ENCODE data around the gene TXNRD1. TPM values are rescaled to one million over a fixed set of nuclear protein-coding genes. Genes with fewer than 3 reads are reported as not detected.

The TXNRD1 gene
- total and polyA plus RNA-seq, 5 donors from 2014 or later: 26.5 to 47.7 (median 34.2) TPM

DNA sequence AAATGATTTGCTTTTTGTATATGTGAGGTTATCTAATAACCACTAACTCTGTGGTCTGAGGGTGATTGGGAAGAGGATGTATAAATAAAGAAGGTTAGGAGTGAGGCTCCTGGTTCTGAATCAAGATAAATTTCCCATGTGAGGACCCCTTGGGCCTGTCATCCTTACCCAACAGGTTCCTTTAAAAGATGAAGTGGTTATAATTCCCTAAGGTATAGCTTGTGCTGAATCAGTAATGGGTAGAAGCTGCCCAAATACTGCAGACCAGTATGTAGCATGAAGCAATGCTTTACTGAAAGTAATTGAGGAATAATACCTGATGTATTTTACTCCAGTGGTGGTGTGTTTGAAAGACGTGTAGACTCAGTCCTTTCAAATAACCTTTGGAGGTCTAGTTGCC is 96.6 kb downstream of the TXNRD1 start:
- Mint-ChIP-seq H3K27me3 (no peaks in the 10 kb centered on the region), H3K4me1 (peaks cover 16 to 33% (median 20%) of the 10 kb centered on the region in 4 donors), H3K27ac (no peak overlapping the region), H3K36me3 (peaks cover 31% of the 10 kb centered on the region), H3K9me3 (no peaks in the 10 kb centered on the region), H3K4me3 (no peak overlapping the region)
- Histone ChIP-seq H3K9me3 (ENCODE audit: control insufficient read depth in 2 of 2, low read length in 2 of 2) (no peaks in the 10 kb centered on the region), H3K36me3 (ENCODE audit: control insufficient read depth, insufficient read depth, low read length) (peaks cover 50% of the 10 kb centered on the region), H3K27ac (ENCODE audit: insufficient read depth, low read length, poor library complexity, severe bottlenecking) (no peak overlapping the region), H3K4me3 (ENCODE audit: low read depth, low read length) (no peak overlapping the region), H3K27me3 (ENCODE audit: control insufficient read depth, insufficient read depth, low read length) (no peaks in the 10 kb centered on the region), H3K4me1 (ENCODE audit: control insufficient read depth, insufficient read depth, low read length, poor library complexity, severe bottlenecking) (no peaks in the 10 kb centered on the region)
- DNase-seq: no peak
- ATAC-seq (ENCODE audit: low read depth in 2 of 2): no peak

DNA sequence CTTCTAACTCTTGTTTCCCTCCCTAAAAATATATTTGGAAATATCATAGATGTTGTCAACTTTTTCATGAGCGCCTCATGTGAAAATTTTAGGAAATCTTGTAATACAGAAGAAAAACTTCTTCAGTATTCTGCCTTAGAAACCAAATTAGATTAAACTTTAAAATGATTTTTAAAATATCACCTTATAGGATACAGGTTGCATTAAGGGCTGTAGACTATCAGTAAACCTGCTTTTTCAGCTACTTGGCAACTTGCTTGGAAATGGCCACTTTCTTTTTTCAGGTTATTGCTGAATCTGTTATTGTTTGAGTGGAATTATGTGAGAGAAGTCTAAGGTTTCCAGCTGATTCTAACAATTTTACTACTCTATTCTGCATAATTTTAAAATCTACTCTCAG is 97.1 kb downstream of the TXNRD1 start:
- DNase-seq: no peak
- H3K36me3 Mint-ChIP-seq: peaks cover 31% of the 10 kb centered on the region

DNA sequence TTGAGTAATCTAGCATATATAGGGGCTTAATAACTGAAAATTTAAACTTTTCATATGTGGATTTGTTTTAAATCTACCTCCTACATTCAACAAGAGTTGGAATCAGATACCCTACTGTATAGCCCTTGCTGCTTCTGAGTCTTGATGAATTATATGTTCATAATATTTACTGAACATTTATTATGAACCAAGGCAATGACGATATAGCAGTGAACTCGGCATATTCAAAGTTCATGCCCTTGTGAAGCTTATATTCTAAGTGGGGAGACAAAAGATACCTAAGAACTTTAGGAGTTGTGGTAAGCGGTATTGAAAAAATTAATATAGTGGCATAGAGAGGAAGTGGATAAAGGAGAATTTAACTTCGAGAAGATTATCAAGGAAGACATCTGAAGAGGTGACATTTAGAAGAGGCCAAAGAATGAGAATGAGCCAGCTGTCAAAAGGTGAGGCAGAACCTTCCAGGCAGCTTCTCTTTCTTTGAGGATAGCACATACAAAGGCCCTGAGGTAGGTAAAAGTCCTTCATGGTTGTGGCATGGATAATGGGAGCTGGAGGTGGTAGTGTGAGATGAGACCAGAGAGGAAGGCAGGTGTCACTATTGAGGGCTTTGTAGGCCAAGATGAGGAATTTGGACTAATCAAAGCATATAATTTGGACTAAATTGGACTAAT is 98.1 kb downstream of the TXNRD1 start:
- DNase-seq (no peak), ATAC-seq (ENCODE audit: low read depth in 2 of 2) (no peak)
- Mint-ChIP-seq H3K27ac (peak overlapping the region in 1 of 3 donors; percentile 80), H3K27me3 (no peaks in the 10 kb centered on the region), H3K4me3 (no peak overlapping the region), H3K36me3 (peaks cover 31% of the 10 kb centered on the region), H3K4me1 (peaks cover 10 to 25% (median 15%) of the 10 kb centered on the region in 4 donors), H3K9me3 (no peaks in the 10 kb centered on the region)
- Histone ChIP-seq H3K36me3 (ENCODE audit: control insufficient read depth, insufficient read depth, low read length) (peaks cover 55% of the 10 kb centered on the region), H3K27ac (ENCODE audit: insufficient read depth, low read length, poor library complexity, severe bottlenecking) (no peak overlapping the region), H3K27me3 (ENCODE audit: control insufficient read depth, insufficient read depth, low read length) (no peaks in the 10 kb centered on the region), H3K4me1 (ENCODE audit: control insufficient read depth, insufficient read depth, low read length, poor library complexity, severe bottlenecking) (no peaks in the 10 kb centered on the region), H3K4me3 (ENCODE audit: low read depth, low read length) (no peak overlapping the region), H3K9me3 (ENCODE audit: control insufficient read depth in 2 of 2, low read length in 2 of 2) (no peaks in the 10 kb centered on the region)

More for the DNA sequence above, 97.1 kb downstream of the TXNRD1 start:
- Histone ChIP-seq H3K9me3 (ENCODE audit: control insufficient read depth in 2 of 2, low read length in 2 of 2) (no peaks in the 10 kb centered on the region), H3K4me1 (ENCODE audit: control insufficient read depth, insufficient read depth, low read length, poor library complexity, severe bottlenecking) (no peaks in the 10 kb centered on the region), H3K36me3 (ENCODE audit: control insufficient read depth, insufficient read depth, low read length) (peaks cover 51% of the 10 kb centered on the region), H3K4me3 (ENCODE audit: low read depth, low read length) (no peak overlapping the region), H3K27ac (ENCODE audit: insufficient read depth, low read length, poor library complexity, severe bottlenecking) (no peak overlapping the region), H3K27me3 (ENCODE audit: control insufficient read depth, insufficient read depth, low read length) (no peaks in the 10 kb centered on the region)
- Mint-ChIP-seq H3K4me3 (no peak overlapping the region), H3K27ac (no peak overlapping the region), H3K27me3 (no peaks in the 10 kb centered on the region), H3K9me3 (no peaks in the 10 kb centered on the region), H3K4me1 (peaks cover 12 to 28% (median 16%) of the 10 kb centered on the region in 4 donors)
- no peak for ATAC-seq (ENCODE audit: low read depth in 2 of 2)

DNA sequence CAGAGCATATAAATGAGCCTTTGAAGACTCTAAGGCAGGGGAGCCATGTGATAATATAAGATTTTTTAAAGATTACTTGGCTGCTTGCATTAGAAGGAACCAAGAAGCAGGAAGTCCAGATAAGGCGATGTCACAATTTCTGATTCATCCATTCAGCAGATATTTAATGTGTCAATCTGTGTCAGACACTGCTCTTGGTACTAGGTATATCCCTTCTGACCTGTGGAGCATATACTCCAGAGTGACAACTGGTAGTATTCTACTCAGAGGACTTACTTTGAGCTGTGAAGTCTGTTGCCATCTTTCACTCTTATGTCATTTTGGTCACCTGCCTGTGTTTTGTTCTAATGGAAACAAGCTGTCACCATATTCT is 98.6 kb downstream of the TXNRD1 start:
- Histone ChIP-seq H3K36me3 (ENCODE audit: control insufficient read depth, insufficient read depth, low read length) (peaks cover 56% of the 10 kb centered on the region), H3K27ac (ENCODE audit: insufficient read depth, low read length, poor library complexity, severe bottlenecking) (no peak overlapping the region), H3K4me1 (ENCODE audit: control insufficient read depth, insufficient read depth, low read length, poor library complexity, severe bottlenecking) (no peaks in the 10 kb centered on the region), H3K4me3 (ENCODE audit: low read depth, low read length) (no peak overlapping the region), H3K9me3 (ENCODE audit: control insufficient read depth in 2 of 2, low read length in 2 of 2) (no peaks in the 10 kb centered on the region), H3K27me3 (ENCODE audit: control insufficient read depth, insufficient read depth, low read length) (no peaks in the 10 kb centered on the region)
- Mint-ChIP-seq H3K27me3 (no peaks in the 10 kb centered on the region), H3K4me3 (no peak overlapping the region), H3K4me1 (peaks cover 6 to 22% (median 14%) of the 10 kb centered on the region in 4 donors), H3K9me3 (no peaks in the 10 kb centered on the region), H3K27ac (peak overlapping the region in 1 of 3 donors; percentile 80), H3K36me3 (peaks cover 31% of the 10 kb centered on the region)
- DNase-seq: no peak
- no peak for ATAC-seq (ENCODE audit: low read depth in 2 of 2)

DNA sequence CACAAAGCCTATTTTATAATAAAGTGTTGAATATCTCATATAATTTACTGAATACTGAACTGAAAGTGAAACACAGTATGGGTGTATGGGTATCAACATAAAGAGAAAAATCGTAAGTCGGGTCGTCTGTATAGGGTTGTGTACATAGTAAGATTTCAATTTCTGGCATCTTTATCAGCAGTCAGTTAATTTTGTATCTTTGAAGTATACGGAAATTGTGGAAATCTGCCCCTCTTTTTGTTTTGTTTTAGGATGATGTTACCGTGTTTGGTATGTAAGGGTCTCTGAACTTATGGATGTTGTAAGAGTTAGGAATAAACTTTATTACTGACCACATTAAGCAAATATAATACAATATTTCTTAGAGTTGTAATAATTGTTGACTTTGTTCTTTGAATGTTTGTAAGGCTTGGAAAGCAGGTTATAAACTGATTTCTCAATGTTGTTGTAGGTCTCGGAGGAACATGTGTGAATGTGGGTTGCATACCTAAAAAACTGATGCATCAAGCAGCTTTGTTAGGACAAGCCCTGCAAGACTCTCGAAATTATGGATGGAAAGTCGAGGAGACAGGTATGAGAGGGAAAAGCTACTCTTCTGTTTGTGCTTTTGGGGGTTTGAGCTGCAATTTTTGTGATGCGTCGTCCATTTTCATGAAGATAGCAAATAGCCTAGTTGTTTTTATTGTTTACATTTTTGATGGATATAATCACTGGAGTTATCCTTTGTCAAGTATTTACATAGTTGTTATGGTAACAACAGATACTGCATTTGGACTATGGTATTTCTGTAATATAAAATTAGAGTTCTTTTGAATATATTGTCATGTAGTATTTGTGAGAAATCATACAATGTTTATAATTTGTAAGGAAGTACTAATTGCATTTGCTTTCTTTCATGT is 100.0 kb downstream of the TXNRD1 start:
- Mint-ChIP-seq H3K4me1 (peaks cover 0 to 18% (median 9%) of the 10 kb centered on the region in 4 donors), H3K27me3 (no peaks in the 10 kb centered on the region), H3K27ac (no peak overlapping the region), H3K9me3 (no peaks in the 10 kb centered on the region), H3K4me3 (no peak overlapping the region), H3K36me3 (peaks cover 34% of the 10 kb centered on the region)
- H3K36me3 ChIP-seq (ENCODE audit: control insufficient read depth, insufficient read depth, low read length): peaks cover 66% of the 10 kb centered on the region
- no peak overlapping the region for H3K4me3 ChIP-seq (ENCODE audit: low read depth, low read length)
- no peak for DNase-seq
- H3K4me1 ChIP-seq (ENCODE audit: control insufficient read depth, insufficient read depth, low read length, poor library complexity, severe bottlenecking): no peaks in the 10 kb centered on the region
- ATAC-seq (ENCODE audit: low read depth in 2 of 2): no peak
- no peaks in the 10 kb centered on the region for H3K9me3 ChIP-seq (ENCODE audit: control insufficient read depth in 2 of 2, low read length in 2 of 2)
- H3K27ac ChIP-seq (ENCODE audit: insufficient read depth, low read length, poor library complexity, severe bottlenecking): no peak overlapping the region
- no peaks in the 10 kb centered on the region for H3K27me3 ChIP-seq (ENCODE audit: control insufficient read depth, insufficient read depth, low read length)

DNA sequence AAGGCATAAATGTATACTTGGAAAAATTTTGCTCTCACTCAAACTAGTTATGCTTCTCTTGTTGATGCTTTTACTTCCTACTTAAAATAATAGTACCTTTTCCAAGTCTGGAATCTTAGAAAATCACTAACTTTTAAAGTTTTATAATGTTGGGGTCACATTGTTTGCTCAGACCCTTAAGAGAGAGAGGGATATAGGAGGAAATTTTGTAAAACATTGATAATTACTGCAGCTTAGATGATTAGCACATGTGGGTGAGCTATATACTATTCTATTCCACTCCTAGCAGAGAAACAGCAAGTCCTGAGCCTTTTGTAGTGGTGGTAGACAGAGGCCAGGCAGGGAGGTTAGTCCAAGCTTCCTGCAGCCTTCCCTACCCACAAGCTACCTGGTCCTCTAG is 101.4 kb downstream of the TXNRD1 start:
- no peak overlapping the region for H3K4me3 ChIP-seq (ENCODE audit: low read depth, low read length)
- Mint-ChIP-seq H3K27me3 (no peaks in the 10 kb centered on the region), H3K4me1 (peaks cover 0 to 18% (median 9%) of the 10 kb centered on the region in 4 donors), H3K4me3 (no peak overlapping the region), H3K36me3 (peaks cover 43% of the 10 kb centered on the region), H3K27ac (no peak overlapping the region), H3K9me3 (no peaks in the 10 kb centered on the region)
- no peaks in the 10 kb centered on the region for H3K27me3 ChIP-seq (ENCODE audit: control insufficient read depth, insufficient read depth, low read length)
- no peak overlapping the region for H3K27ac ChIP-seq (ENCODE audit: insufficient read depth, low read length, poor library complexity, severe bottlenecking)
- ATAC-seq (ENCODE audit: low read depth in 2 of 2) (no peak), DNase-seq (no peak)
- H3K36me3 ChIP-seq (ENCODE audit: control insufficient read depth, insufficient read depth, low read length): peaks cover 67% of the 10 kb centered on the region
- H3K4me1 ChIP-seq (ENCODE audit: control insufficient read depth, insufficient read depth, low read length, poor library complexity, severe bottlenecking): no peaks in the 10 kb centered on the region
- H3K9me3 ChIP-seq (ENCODE audit: control insufficient read depth in 2 of 2, low read length in 2 of 2): no peaks in the 10 kb centered on the region

DNA sequence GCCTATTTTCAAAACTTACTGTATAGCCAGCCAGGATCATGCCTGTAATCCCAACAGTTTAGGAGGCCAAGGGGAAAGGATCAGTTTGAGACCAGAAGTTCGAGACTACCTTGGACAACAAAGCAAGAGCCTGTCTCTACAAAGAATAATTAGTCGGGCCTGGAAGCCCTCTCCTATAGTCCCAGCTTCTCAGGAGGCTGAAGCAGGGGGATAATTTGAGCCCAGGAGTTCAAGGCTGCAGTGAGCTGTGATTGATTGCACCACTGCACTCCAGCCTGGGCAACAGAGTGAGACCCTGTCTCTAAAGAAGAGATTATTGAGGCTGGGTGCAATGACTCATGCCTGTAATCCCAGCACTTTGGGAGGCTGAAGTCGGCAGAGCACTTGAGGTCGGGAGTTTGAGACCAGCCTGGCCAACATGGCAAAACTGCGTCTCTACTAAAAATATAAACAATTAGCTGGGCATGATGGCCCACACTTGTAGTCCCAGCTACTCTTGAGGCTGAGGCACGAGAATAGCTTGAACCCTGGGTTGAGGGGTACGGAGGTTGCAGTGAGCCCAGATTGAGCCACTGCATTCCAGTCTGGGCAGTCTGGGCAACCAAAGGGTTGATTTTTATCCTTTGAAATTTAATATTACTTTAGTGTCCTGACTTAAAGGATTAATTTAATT is 102.1 kb downstream of the TXNRD1 start:
- Mint-ChIP-seq H3K27ac (no peak overlapping the region), H3K4me3 (no peak overlapping the region), H3K36me3 (peaks cover 41% of the 10 kb centered on the region), H3K4me1 (peaks cover 0 to 18% (median 9%) of the 10 kb centered on the region in 4 donors), H3K9me3 (no peaks in the 10 kb centered on the region), H3K27me3 (no peaks in the 10 kb centered on the region)
- no peak overlapping the region for H3K4me3 ChIP-seq (ENCODE audit: low read depth, low read length)
- H3K36me3 ChIP-seq (ENCODE audit: control insufficient read depth, insufficient read depth, low read length): peaks cover 67% of the 10 kb centered on the region
- H3K9me3 ChIP-seq (ENCODE audit: control insufficient read depth in 2 of 2, low read length in 2 of 2): no peaks in the 10 kb centered on the region
- H3K4me1 ChIP-seq (ENCODE audit: control insufficient read depth, insufficient read depth, low read length, poor library complexity, severe bottlenecking): no peaks in the 10 kb centered on the region
- ATAC-seq (ENCODE audit: low read depth in 2 of 2) (no peak), DNase-seq (no peak)
- no peak overlapping the region for H3K27ac ChIP-seq (ENCODE audit: insufficient read depth, low read length, poor library complexity, severe bottlenecking)
- H3K27me3 ChIP-seq (ENCODE audit: control insufficient read depth, insufficient read depth, low read length): no peaks in the 10 kb centered on the region

Data from CD4-positive, CD25-positive, alpha-beta regulatory T cell (primary cell).